Esophagus (tissue), 2 donors: Measurements from ENCODE around the gene JARID2. TPM values are rescaled to one million over a fixed set of nuclear protein-coding genes. Genes with fewer than 3 reads are reported as not detected.

ENCODE experiments used
- H3K27ac ChIP-seq, 2 donors: one replicate each; pipeline ENCODE4 v1.5.1; 2013; ENCODE audit warnings: low read depth in 2 of 2, mild to moderate bottlenecking in 2 of 2, inconsistent platforms in 1 of 2, low read length in 1 of 2, moderate library complexity in 1 of 2
- H3K27me3 ChIP-seq, 2 donors: one replicate each; pipeline ENCODE4 v1.6.1; 2013; ENCODE audit warnings: low read length in 2 of 2, control low read depth in 1 of 2, mild to moderate bottlenecking in 1 of 2; ENCODE audit not compliant: insufficient read depth in 2 of 2, control insufficient read depth in 1 of 2
- H3K36me3 ChIP-seq, 2 donors: one replicate each; pipeline ENCODE4 v1.6.1; 2013; ENCODE audit warnings: low read length in 1 of 2; ENCODE audit not compliant: control insufficient read depth in 2 of 2, insufficient read depth in 2 of 2
- H3K4me1 ChIP-seq, 2 donors: one replicate each; pipeline ENCODE4 v1.6.1; 2013; ENCODE audit warnings: low read length in 1 of 2; ENCODE audit not compliant: control insufficient read depth in 2 of 2, insufficient read depth in 2 of 2
- H3K4me3 ChIP-seq, 2 donors: one replicate each; pipeline ENCODE4 v1.5.1; 2013; ENCODE audit warnings: low read length in 2 of 2, mild to moderate bottlenecking in 2 of 2, low read depth in 1 of 2, moderate library complexity in 1 of 2
- H3K9me3 ChIP-seq, 2 donors: one replicate each; pipeline ENCODE4 v1.6.1; 2013; ENCODE audit warnings: mild to moderate bottlenecking in 2 of 2, low read depth in 1 of 2, low read length in 1 of 2, moderate library complexity in 1 of 2; ENCODE audit not compliant: control insufficient read depth in 2 of 2, insufficient read depth in 1 of 2
- WGBS, 2 donors: extraction: QIAGEN DNeasy Blood & Tissue Kit; methylation state at CpG; one replicate each; pipeline ENCODE4 v1.1.7; 2013; 5-methylcytosine and 5-hydroxymethylcytosine counted together
- polyA plus RNA-seq, 2 donors: library from polyadenylated mRNA; stranded (reverse); fragments of 200-250 nt; gene quantifications; one replicate each; pipeline ENCODE4 v1.2.3, GENCODE V29; 2013
- donor health status: healthy with polysubstance abuse.
- donor health status: Bipolar disorder and iron deficiency.

The JARID2 gene
- polyA plus RNA-seq, 2 donors: 7.9 to 8.3 TPM

DNA sequence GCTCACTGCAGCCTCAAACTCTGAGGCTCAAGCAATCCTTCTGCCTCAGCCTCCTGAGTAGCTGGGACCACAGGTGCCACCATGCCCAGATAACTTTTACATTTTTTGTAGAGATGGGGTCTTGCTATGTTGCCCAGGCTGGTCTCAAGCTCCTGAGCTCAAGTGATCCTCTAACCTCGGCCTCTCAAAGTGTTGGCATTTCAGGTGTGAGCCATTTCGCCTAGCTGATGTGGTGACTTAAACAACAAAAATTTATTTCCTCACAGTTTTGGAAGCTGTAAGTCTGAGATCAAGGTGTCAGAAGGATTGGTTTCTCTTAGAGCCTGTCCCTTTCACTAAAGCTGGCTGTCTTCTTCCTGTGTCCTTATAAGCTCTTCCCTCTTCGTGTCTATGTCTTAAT is 15.0 kb upstream of the JARID2 start:
- Histone ChIP-seq H3K9me3 (no peaks in the 10 kb centered on the region), H3K4me3 (no peak overlapping the region), H3K36me3 (no peaks in the 10 kb centered on the region), H3K27ac (no peak overlapping the region), H3K4me1 (no peaks in the 10 kb centered on the region), H3K27me3 (no peaks in the 10 kb centered on the region)
- WGBS, 2 donors: 71 to 81% methylated on average over 3 of the region's 3 CpGs

DNA sequence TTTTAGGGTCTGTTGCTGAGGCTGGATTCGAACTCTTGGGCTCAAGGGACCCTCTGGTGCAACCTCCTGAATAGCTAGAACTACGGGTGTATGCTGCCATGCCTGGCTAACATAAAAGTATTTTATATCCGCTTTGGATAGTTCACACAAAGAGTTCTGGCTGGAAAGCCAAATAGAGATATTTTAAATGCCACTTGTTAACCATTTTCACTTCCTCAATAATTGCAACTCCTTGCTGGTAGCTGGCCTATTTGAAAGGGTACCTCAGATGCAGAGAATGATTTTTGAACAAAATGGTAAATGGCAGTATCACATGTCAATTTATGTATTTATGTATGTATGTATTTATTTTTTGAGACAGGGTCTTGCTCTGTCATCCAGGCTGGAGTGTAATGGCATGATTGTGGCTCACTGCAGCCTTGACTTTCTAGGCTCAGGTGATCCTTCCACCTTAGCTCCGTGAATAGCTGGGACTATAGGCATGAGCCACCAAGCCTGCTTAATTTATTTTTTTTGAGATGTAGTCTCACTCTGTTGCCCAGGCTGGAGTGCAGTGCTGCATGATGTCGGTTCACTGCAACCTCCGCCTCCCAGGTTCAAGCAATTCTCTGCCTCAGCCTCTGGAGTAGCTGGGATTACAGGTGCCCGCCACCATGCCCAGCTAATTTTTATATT is 12.9 kb upstream of the JARID2 start:
- H3K4me1 ChIP-seq: no peaks in the 10 kb centered on the region
- H3K27me3 ChIP-seq: no peaks in the 10 kb centered on the region
- H3K36me3 ChIP-seq: no peaks in the 10 kb centered on the region
- no peak overlapping the region for H3K27ac ChIP-seq
- H3K9me3 ChIP-seq: no peaks in the 10 kb centered on the region
- no peak overlapping the region for H3K4me3 ChIP-seq
- WGBS, 2 donors: 91% methylated on average over 7 of the region's 7 CpGs

DNA sequence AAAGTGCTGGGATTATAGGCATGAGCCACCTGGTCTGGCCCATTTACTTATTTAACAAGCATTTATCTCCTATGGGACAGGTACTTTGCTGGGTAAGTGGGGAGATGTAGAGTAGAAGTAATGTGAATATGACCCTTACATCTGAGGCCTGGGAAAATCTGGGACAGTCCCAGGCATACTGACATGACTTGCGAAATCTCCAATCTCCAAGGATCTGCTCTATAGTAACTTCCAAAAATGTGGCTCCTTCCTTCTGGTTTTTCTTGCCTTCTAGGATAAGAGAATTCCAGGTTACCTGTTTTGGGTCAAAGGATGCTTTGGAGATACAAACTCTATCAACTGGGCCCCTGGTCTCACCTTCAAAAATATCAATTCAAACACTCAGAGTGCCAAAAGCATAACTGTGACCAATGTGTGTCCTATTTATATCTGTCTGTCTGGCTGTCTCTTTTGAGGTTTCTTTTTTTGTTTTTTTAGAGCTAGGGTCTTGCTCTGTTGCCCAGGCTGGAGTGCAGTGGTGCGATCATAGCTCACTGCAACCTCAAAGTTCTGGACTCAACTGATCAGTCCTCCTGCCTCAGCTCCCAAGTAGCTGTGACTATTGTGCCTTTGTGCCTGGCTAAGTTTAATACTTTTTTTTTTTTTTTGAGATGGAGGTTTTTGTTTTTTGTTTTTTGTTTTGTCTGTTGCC is 11.7 kb upstream of the JARID2 start:
- H3K27me3 ChIP-seq: no peaks in the 10 kb centered on the region
- H3K36me3 ChIP-seq: no peaks in the 10 kb centered on the region
- no peak overlapping the region for H3K4me3 ChIP-seq
- H3K9me3 ChIP-seq: no peaks in the 10 kb centered on the region
- H3K27ac ChIP-seq: no peak overlapping the region
- H3K4me1 ChIP-seq: no peaks in the 10 kb centered on the region
- WGBS, 2 donors: 89 to 96% methylated on average over 2 of the region's 2 CpGs

DNA sequence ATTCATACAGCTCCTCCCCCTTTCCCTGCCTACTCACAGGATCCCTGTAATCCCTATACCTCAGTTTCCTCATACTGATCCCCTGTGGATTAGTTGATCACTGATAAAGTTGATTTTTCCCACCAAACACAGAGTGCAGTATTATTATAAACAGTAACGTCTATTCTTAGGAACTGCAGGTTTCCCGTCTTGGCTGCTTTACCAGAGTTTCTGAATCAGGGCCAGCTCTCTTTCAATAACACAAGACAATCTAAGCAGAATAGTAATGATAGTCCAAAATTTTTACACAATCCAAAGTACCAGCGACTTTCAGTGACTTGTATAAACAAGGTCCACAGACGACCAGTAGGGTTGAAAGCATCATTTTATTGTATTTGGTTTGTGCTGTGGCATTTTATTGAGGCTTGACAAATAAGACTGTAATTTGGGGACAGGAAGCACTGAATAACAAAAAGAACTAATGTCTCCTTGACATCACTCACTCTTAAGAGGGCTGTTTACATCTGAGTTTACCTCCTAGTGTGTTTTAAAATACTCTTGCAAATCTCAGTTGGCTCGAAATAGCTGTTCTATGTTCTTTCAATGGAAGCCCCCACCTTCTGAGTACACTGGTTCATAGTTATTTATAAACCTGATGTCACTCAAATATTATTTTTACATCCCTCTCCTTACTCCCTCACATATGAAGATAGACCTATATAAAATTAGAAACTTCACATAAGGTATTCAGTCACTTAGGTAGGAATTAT is 6.1 kb upstream of the JARID2 start:
- H3K27me3 ChIP-seq: no peaks in the 10 kb centered on the region
- H3K36me3 ChIP-seq: no peaks in the 10 kb centered on the region
- 30 to 31% methylated on average over 5 of the region's 5 CpGs for WGBS, 2 donors
- H3K4me3 ChIP-seq: no peak overlapping the region
- no peak overlapping the region for H3K27ac ChIP-seq
- no peaks in the 10 kb centered on the region for H3K9me3 ChIP-seq
- H3K4me1 ChIP-seq: no peaks in the 10 kb centered on the region

DNA sequence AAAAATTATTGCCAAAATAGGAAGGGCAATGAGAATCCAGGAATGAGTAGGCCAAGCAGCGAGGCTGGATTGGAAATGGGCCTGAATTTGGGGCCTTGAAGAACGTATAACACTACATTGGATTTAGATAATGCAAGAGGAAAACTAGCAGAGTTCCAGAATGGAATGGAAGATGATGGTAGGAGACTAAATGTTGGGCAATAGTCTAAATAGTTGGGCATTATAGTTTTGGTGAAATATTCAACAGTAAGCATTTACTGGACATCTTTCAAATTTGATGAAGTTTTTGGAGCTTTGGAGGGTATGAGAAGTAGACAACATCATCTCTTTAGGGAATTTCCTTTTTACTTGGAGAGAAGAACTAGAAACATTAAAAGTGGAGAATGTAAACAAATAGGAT is 3.4 kb upstream of the JARID2 start:
- Histone ChIP-seq H3K36me3 (no peaks in the 10 kb centered on the region), H3K27ac (no peak overlapping the region), H3K4me3 (no peak overlapping the region), H3K9me3 (no peaks in the 10 kb centered on the region), H3K27me3 (no peaks in the 10 kb centered on the region), H3K4me1 (no peaks in the 10 kb centered on the region)
- 85 to 86% methylated on average over 2 of the region's 2 CpGs for WGBS, 2 donors

DNA sequence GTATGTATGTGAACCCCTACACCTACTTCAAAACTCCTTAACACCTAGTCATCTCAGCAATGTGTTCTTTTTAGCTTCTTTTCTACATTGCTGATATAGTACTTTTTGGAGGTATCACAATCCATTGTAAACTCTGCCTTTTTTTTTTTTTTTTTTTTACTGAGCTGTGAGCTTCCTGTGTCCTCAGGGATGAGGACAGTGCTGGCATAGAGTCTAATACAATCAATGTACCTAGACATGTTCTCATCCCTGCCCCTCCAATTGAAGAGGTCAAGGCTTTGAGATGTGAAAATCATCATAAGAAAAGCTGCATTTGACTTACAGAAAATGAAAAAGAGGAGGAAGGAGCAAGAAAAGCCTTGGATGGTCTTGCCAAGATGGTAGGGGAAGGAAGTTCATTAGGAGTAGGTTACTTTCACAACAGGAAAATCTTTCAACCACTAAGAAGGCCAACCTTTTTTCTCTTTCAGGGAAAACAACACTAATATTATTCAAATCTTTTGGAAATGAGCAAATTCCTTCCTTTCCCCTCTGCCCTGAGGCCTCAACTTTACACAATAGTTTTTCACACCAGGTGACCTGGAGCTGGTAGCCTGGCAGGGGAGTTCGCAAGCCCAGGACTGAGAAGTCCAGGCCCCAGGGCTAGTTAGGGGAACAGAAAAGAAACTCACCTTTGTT is 2.8 kb upstream of the JARID2 start:
- Histone ChIP-seq H3K27ac (peak overlapping the region in 1 of 2 donors; percentile 15), H3K27me3 (no peaks in the 10 kb centered on the region), H3K4me3 (no peak overlapping the region), H3K9me3 (no peaks in the 10 kb centered on the region), H3K36me3 (no peaks in the 10 kb centered on the region), H3K4me1 (no peaks in the 10 kb centered on the region)
- WGBS, 2 donors: 75 to 84% methylated on average over 1 of the region's 1 CpG

DNA sequence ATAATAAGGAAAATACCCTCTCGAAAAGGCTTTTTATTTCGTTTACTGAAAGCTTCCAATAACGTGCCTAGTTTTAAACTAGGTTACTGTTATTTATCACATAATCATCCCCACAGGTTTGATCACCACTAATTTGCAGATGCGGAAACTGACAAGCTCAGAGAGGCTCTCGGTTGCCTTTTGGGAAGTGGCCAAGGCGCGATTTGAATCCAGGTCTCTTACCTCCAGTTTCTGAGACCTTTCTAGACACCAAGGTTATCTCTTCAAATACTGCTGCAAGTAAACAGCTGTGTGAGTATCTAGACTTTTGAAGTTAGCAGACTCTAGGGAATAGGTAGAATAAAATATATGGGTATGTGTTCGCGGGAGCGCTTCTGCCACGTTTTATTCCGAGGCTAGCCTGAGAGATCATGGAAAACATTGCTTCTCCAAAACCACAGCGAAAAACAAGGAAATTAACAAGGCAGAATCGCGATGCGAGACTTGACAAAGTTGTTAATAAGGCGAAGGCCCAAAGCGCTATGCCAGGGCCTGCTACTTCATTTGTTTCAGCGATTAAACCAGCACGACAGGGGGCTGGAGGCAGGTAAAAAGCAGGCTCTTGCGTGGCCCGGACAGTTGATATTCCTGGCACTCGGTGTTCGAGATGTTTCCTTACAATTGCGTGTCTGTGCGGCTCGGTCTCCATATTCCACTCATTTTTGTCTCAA is 1.8 kb upstream of the JARID2 start:
- Histone ChIP-seq H3K4me3 (peak overlapping the region; percentile 67 to 83), H3K27me3 (no peaks in the 10 kb centered on the region), H3K27ac (peak overlapping the region; percentile 95 to 98), H3K36me3 (no peaks in the 10 kb centered on the region), H3K9me3 (no peaks in the 10 kb centered on the region), H3K4me1 (no peaks in the 10 kb centered on the region)
- WGBS, 2 donors: 70 to 71% methylated on average over 27 of the region's 27 CpGs

DNA sequence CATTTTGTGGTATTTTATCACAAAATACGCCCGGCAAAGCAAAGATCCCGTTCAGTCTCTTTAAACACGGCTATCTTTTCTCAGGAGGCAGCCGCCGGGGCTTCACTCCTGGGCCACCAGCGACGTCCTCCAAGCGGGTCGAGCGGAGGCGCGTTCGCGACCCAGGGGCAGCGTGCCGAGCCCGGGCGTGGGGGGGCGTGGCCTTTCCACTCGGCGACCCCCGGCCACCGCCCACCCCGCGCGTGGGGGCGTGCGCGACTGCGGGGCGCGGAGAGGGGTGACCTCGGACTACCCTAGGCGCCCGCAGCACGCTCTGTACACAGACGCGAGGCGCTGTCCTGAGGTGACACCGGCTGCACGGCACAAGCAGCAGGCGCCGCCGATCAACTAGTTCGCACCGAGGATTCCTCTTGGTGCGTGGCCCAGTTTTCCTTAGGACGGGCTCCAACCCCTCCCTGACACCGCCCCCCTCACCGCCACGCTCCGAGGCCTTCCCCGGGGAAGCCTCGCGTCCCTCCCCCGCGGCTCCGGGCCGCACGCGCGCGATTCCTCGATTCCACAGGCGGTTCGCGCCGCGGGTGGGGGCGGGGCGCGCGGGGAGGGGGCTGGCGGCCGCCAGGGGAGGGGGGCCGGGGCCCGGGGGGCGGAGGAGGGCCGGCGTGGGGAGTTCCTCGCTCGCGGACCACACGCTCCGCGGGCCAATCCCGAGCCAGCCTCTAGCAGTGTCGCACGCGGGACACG is 1.1 kb upstream of the JARID2 start:
- Histone ChIP-seq H3K4me1 (no peaks in the 10 kb centered on the region), H3K27ac (peak overlapping the region; percentile 95 to 98)

More for the DNA sequence above, 1.1 kb upstream of the JARID2 start:
- Histone ChIP-seq H3K4me3 (peak overlapping the region; percentile 67 to 83), H3K36me3 (no peaks in the 10 kb centered on the region), H3K27me3 (no peaks in the 10 kb centered on the region), H3K9me3 (no peaks in the 10 kb centered on the region)
- 1% methylated on average over 83 to 92 of the region's 92 CpGs for WGBS, 2 donors
